Fibroblast of pulmonary artery (primary cell): ENCODE data around the gene RPL27.

Experiments
- DNase-seq: peaks from one replicate; pipeline ENCODE4 v3.0.0-alpha.2; 2010; ENCODE audit warnings: low read depth
- H3K4me3 ChIP-seq: replicated peaks from 2 replicates; pipeline ENCODE4 v1.5.1; 2011; ENCODE audit warnings: low read depth, mild to moderate bottlenecking, control low read depth, low read length, moderate library complexity
- TF ChIP-seq, protein P1 (sequence below): IDR thresholded peaks from 2 replicates; pipeline ENCODE4 v1.5.1; 2011; ENCODE audit warnings: mild to moderate bottlenecking, control low read depth, low read length, inconsistent platforms; ENCODE audit errors: missing control alignments

RPL27 gene

DNA sequence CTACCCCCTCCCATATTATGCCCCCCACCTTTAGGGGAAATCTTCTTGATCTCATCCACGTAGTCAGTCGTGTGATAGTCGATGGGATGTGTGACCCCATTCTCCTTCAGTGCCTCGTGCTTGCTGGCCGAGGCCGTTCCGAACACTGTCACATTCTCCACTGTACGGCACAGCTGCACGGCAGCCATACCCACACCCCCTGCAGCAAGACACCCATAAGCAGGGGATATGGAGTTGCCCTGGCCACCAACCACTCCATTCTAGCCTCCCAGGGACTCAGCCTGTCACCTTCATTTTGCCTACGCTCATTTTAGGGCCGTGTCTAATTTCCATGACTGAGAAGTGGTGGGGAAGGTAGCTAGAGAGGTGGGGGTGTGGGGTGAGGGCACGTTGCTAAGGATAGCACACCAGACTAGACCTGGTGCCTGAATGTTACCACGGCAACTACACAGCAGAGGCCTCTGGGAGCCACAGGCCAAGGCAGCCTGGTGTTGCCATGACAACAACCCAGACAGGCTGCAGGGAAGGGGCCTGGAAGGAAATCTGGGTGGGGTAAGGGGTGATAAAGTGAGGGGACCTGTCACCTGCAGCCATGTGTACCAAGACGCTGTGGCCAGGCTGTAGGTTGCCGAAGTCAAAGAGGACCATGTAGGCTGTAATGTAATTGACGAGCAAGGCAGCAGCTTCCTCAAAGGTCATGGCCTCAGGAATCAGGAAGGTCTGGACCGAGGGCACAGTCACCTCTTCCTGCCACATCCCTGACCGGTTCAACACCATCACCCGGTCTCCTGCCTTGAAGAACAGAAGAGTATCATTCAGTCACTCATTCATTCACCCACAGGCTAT, 20.0 kb downstream of the RPL27 start:
- TF ChIP-seq, protein P1, sequence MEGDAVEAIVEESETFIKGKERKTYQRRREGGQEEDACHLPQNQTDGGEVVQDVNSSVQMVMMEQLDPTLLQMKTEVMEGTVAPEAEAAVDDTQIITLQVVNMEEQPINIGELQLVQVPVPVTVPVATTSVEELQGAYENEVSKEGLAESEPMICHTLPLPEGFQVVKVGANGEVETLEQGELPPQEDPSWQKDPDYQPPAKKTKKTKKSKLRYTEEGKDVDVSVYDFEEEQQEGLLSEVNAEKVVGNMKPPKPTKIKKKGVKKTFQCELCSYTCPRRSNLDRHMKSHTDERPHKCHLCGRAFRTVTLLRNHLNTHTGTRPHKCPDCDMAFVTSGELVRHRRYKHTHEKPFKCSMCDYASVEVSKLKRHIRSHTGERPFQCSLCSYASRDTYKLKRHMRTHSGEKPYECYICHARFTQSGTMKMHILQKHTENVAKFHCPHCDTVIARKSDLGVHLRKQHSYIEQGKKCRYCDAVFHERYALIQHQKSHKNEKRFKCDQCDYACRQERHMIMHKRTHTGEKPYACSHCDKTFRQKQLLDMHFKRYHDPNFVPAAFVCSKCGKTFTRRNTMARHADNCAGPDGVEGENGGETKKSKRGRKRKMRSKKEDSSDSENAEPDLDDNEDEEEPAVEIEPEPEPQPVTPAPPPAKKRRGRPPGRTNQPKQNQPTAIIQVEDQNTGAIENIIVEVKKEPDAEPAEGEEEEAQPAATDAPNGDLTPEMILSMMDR = no peak
- H3K4me3 ChIP-seq = no peak overlapping the region
- no peak for DNase-seq

DNA sequence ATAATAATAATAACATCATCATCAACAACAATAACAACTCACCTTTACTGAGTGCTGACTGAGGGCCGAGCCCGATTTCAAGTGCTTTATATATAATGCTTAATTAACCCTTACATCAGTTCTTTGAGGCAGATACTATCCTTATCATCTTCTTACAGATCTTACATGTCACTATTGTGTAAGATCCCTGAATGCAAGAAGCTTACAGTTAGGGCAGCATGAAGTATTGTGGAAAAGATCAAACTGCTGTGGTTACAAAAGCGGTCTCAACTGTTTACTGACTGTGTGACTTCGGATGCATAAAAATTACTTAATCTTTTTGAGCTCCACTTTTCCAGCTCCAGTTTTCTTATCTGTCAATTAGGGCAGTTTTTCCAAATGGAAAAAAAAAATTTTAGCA, 20.7 kb downstream of the RPL27 start:
- DNase-seq = peak; percentile 31
- TF ChIP-seq, protein P1 = no peak
- H3K4me3 ChIP-seq = peak overlapping the region; percentile 9

DNA sequence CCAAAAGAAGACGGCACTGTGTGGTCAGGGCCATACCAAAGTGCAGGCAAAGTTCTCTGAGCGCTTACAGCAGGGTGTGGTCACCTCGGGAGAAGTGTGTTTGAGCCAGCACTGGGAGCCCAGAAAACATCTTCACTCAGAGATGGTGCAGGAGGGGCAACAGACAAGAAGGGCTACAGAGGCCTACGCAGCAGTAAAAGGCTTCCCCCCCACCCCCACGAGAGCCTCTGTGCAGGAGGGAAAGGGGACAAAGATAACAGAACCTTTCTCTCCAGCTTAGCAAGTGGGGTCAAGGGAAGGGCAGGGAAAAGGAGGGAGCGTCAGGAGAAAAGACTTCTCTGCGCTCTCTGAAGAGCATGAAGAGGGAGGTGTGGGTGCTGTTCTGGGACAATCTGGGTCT, 21.2 kb downstream of the RPL27 start:
- peak overlapping the region; percentile 97 for H3K4me3 ChIP-seq
- TF ChIP-seq, protein P1 = no peak
- no peak for DNase-seq

DNA sequence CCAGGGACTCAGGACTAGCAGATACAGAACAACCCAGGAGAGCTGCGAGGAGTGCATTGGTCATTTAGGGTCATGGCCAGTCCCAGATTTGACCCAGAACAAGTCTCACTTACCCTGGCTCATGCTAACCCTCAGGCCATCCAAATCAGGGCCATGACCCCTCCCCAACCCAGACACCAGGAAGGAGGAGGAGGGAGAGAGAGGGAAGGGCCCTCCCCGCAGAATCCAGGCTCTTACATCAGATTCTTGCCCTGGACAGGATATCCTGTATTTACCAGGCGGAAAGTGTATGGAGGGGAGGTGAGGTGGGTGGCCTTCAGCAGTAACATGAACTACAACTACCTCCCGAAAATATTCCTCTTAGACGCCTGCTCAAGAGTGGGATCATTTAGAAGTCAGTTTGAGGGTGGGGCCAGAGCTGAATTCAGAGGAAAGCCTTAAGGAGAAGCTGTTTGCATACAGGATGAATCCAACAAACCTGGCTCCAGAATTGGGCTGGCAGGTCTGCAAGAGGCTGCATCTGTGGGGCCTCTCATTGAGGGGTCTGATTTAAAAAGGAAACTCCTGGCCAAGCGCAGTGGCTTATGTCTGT, 21.9 kb downstream of the RPL27 start:
- TF ChIP-seq, protein P1 = no peak
- DNase-seq = peak; percentile 60
- H3K4me3 ChIP-seq = peak overlapping the region; percentile 97

DNA sequence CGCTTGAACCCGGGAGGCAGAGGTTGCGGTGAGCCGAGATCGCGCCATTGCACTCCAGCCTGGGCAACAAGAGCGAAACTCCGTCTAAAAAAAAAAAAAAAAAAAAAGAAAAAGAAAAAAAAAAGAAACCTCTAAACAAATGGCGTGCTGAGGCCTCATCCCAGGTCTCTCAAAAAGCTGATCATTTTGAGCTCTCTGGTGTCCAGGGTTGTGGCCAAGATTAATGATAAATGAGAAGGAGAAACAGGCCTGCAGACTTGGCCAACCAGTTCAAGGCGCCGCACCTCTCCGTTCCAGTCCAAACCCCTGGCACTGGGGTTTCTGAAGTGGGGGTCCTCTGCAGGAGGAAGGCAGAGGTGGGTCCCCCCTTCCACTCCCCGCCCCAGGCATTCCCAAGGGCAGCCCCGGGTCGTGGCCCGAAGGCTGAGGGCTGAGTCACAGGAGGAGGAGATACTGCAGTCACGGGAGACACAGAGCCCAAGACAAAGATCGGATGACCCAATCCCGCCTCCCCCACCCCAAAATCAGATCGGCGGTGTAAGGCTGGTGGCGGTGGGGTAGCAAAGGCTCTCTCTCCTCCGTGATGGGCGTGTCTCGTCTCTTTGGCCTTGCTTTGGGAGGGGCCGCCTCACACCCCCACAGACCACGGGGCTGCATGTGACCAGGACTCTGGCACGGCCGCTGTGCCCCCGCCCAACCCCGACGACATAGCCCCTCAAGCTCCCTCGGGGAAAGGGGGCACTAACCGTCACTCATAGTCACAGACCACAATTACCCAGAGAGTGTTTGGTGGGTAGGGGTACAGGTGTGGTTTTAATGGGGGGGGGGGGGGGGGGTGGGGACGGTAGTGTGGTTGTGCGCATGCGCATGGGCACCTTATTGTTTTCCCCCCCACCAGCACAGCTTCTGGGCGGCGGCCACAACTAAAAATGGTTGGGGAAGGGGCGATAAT, 22.8 kb downstream of the RPL27 start:
- H3K4me3 ChIP-seq = peak overlapping the region; percentile 97
- TF ChIP-seq, protein P1 = no peak
- DNase-seq = peak; percentile 76

DNA sequence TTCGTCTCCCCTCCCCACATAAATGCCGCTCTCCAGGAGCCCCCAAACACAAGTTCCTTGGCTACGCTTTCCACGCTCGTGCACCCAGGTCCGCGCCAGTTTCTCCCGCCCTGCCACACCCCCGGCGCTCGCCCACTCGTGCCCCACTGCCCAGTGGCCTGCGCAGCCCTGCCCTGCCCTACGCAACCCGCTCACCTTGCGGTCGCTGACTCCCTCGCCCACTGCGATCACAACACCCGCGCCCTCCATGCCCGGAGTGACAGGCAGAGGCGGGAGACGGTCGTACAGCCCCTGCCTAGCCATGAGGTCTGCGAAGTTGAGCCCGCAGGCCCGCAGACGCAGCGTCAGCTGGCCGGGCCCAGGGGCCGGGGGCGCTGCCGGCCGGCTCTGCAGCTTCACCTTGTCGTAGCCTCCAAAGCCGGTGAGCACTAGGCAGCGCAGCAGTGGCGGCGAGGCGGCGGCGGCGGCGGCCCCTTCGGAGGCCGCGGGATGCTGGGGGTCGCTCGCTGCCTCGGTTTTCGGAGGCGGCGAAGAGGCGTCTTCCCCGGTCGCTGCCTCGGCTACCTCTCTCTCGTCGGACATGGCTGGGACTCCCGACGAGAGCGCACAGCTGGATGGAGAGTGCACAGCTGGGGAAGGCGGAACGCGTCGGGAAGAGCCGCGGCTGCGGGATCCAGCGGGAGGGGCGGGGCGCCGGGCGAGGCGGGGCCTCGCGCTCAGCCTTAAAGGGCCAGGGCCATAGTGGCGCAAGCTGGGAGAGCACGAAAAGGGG, 23.7 kb downstream of the RPL27 start, which contains the start of gene VAT1:
Gene VAT1 (minus strand): TSS at position 645 of the 772 bp plus-strand sequence. CDS start 63 bp downstream, at position 582.
- peak within 1 kb of the TSS; percentile 97 for H3K4me3 ChIP-seq
- peak; percentile 78 for DNase-seq
- TF ChIP-seq, protein P1 = no peak
